Bone marrow (tissue), 2 donors: ENCODE measurements around the gene PALS2.

Source experiments
- DNase-seq, 2 donors: peaks; one replicate each; lab custom pipeline; 2025; lab: John Stamatoyannopoulos, UW

Gene PALS2

DNA sequence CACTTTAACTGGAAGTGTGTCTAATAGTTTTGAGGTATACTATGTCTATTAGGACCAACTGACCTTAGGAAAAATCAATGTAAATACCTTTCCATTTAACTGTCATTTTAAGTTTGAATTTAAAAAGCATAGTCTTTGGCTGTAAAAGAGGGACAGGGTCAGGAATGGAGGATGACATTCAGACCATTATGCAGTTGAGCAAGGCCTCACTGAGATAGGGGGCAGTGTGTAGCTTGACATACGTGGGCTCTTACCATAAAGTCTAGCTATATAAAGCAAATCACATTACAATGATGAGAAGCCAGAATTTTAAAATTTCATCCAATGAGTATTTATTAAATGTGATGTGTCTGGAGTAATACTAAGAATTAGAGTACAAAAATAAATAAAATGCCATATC lies 17.9 kb downstream of the PALS2 start:
- no peak for DNase-seq

DNA sequence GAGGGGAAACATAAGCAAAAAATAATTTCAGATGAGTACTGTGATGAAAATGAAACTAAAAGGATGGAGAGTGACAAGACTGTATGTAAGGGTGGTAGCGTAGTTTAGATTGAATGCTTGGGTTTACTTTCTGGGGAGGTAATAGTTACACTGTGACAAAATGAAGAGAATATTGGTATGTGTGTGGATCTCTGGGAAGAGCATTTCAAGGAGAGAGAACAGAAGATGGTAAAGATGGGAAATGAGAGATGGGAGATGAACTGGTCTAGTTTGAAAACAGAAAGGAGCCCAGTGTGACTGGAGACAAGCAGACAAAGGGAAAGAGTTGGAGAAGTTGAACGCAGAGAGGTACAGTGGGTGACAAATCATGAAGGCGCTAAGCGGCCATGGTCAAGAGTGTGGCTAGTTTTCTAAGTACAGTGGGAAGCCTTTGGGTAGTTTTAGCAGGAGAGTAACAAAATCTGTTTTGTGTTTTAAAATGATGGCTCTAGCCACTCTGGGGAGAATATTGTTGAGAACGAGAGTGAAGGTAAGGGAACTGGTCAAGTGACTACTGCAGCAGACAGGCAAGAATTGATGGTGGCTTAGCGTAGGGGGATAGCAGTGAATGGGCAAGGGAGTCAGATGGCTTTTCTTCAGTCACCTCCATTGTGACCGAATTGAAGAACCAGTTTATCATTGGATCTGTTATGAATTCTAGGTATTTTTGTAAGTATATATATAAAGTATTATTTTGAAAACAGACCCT lies 22.6 kb downstream of the PALS2 start:
- peak in 1 of 2 donors; percentile 52 for DNase-seq

DNA sequence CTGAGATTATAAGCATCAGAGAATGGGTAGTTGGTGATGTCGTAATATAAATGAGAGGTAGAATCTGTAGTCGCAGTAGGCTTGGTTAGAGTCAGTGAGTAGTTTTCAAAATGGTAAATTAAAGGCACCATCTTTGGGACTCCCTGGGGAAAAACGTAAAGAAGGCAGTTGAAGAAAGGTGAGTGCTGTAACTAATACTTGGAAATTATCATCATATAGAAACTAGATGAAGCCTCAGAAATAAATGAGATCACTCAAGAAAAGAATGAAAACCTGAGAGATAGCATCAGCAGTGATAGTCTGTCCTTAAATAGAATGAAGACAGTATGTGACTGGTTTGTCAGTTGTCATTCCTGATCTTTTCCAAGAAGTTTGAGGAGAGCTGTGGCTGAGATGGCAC lies 23.8 kb downstream of the PALS2 start:
- no peak for DNase-seq

DNA sequence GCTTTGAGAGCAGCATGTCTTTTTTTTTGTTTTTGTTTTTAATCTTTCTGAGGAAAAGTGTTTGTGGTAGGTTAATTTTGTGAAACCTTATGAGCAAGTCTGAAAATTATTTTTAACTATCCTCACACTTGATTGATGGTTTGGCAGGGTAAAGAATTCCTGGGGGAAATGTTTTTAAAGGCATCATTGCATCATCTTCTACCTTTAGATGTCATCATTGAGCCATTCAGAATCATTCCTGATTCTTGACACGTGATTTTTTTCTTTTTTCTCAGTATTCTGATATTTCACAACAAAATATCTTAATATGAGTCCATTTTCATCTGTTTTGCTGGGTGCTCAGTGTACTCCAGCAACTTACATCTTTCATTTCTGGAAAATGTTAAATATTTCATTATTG lies 28.3 kb downstream of the PALS2 start:
- no peak for DNase-seq

DNA sequence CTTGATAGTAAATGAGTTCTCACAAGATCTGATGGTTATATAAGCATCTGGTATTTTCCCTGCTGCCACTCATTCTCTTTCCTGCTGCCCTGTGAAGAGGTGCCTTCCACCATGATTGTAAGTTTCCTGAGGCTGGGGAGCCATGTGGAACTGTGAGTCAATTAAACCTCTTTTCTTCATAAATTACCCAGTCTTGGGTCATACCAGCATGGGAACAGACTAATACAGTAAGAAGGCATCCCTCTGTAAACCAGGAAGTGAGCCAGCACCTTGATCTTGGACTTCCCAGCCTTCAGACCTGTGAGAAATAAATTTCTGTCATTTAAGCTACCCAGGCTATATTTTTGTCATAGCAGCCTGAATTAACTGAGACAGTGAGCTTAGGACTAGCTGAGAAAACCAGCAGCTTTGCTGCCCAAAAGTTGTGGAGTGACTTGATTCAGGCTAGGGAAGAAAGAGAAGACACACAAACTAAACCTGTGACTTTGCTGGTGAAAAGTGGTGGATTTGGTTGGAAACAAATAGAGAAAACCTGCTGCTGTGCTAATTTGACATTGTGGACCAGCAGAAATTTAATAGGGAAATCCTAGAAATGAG lies 29.7 kb downstream of the PALS2 start:
- no peak for DNase-seq

DNA sequence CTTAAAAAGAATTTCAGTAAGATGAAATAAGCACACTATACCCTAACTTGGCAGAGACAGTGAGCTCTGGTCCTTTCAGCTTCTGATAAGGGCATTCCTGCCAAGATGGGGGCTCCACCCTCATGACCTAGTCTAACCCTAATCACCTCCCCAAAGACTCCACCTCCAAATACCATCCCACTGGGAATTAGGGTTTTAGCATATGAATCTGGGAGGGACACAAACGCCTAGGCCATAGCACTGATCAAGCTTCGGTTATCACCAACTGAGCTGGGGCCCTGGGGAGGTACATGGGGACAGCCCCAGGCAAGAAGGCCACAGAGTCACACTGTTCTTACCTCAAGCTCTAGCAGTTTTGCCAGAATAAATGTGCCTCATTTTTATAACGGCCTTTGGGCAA lies 31.4 kb downstream of the PALS2 start:
- no peak for DNase-seq

DNA sequence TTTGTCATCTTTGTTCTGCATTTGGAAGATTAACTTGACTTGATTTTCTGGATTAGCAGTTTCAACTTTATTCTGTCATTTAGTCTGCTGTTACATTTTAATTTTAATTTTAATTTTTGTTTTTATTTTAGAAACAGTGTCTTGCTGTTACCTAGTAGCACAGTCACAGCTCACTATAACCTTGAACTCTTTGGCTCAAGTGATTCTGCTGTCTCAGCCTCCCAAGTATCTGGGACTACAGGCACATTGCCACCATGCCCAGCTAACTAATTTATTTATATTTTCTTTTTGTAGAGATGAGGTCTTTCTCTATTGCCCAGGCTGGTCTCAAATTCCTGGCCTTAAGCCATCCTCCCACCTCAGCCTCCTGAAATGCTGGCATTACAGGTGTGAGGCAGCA lies 35.3 kb downstream of the PALS2 start:
- no peak for DNase-seq

DNA sequence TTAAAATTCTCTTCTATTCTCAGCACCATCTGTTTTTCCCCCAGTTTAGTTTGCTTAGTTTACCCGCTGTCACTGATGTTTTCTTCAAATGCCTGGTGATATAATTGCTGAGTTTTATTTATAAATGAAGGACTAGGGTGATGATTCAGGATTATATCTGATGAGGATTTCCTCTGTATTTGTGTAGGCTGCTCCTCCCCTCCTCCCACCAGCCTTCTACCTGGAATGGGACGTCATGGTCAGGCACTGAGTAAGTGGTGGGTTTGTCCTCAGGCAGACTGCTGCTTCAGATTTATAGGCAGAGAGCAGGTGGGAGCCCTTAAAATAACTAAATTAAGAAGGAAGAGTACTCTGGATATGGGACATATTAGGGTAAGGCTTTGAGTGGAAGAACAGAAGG lies 35.8 kb downstream of the PALS2 start:
- no peak for DNase-seq

DNA sequence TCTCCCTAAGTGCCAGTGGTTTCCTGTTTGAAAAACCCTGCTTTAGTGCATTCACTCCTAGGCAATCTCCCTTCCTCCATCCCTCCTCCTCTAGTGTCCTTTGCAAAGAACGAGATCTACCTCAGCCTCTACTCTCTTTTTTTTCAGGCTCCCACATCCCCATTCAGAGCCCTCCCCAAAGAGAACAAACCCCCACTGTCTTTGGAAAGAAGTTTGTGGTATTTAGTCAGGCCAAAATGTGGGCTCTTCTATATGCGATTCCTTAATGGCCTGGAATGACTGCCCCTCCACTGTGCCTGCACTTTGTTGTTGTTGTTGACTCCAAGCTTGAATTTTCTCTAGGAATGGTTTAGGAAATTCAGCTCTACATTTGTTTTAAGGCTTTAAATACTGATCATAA lies 36.3 kb downstream of the PALS2 start:
- no peak for DNase-seq

DNA sequence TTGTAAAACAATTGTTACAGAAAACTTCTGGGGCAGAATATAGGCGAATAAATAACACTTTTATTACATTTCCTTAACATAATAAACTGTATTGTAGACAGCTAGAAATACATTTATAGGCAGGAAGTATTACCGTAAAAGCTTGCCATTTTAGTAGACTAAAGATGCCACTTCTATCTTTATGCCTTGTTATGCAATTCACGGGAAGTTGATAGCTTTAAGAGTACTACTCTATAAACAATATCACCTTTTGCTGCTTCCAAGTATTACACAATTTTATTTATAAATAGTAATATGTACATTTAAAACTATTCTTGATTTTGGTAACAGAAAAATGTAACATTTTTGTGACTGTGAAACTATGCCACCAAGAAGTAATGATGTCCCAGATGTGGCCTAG lies 37.9 kb downstream of the PALS2 start:
- no peak for DNase-seq

DNA sequence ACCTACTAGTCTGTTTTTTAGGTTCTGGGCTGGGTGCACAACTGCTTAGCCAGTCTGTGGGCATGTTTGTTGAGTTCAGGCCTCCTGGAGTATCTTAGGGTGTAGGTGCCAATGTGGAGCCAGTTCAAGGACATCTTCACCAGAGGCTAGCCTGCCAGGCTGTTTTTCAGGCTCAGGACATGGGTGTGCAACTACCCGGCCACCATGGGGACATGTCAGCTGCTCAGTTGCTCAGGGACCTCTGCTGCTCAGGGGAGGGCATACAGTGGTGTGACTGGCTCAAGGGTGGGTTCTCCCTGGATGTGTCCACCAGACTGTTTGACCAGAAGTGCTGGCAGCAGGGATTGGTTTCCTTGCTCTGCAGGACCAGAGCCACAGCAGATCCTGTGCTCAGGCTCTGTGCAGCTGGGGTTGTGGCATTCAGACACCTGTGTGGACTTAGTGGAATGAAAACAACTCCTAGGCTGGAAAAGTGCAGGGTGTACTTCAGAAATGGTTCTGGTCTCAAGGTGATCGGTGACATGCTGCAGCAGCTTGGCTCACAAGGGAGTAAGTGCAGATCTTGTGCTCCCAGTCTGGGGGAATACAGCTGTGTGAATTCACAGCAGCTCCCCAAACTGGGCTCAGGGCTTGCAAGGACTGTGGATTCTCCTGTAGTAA lies 44.8 kb downstream of the PALS2 start:
- no peak for DNase-seq

DNA sequence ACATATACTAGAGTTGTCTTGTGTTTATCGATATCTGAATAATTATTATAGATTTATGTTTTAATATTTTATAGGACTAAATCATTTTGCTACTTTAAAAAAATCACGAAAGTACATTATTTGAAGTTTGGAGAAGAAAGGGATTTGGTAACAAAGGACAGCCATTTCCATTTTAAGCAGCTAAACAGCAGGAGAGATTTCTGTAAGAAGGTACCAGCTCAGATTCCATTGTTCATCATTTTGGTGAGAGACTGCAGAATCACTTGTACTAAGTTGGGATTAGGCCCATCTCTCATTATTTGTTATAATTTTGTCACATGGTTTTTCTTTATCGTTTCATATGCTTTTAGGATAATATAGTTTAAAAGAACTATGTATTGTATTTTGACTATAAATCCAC lies 46.7 kb downstream of the PALS2 start:
- no peak for DNase-seq

DNA sequence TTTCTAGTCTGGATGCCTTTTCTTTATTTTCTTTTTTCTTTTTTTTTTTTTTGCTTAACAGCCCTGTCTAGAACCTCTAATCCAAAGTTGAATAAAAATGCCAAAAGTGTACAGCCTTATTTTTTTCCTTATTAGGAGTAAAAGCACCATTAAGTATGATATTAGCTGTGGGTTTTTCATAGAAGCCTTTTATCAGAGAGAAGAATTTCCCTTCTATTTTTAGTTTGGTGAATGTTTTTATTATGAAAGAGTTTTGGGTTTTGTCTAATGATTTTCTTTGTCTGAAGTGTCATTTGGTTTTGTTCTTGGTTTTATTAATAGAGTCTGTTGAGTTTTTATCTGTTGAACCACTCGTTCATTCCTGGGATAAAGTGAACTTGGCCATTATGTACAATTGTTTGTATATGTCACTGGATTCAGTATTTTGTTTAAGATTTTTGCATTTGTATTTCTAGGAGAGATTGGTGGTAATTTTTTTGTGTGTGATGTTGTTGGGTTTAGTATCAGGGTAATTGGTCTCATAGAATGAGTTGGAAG lies 49.5 kb downstream of the PALS2 start:
- DNase-seq: no peak
